ENCODE results near the gene UBE2J1.

- TF ChIP-seq, protein P1, sequence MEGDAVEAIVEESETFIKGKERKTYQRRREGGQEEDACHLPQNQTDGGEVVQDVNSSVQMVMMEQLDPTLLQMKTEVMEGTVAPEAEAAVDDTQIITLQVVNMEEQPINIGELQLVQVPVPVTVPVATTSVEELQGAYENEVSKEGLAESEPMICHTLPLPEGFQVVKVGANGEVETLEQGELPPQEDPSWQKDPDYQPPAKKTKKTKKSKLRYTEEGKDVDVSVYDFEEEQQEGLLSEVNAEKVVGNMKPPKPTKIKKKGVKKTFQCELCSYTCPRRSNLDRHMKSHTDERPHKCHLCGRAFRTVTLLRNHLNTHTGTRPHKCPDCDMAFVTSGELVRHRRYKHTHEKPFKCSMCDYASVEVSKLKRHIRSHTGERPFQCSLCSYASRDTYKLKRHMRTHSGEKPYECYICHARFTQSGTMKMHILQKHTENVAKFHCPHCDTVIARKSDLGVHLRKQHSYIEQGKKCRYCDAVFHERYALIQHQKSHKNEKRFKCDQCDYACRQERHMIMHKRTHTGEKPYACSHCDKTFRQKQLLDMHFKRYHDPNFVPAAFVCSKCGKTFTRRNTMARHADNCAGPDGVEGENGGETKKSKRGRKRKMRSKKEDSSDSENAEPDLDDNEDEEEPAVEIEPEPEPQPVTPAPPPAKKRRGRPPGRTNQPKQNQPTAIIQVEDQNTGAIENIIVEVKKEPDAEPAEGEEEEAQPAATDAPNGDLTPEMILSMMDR (IDR thresholded peaks at IDR 0.05 in 8 of 11, conservative IDR thresholded peaks at IDR 0.05 in 3 of 11): peak in 3 of 11 experiments; percentile 7 to 16 (median 16)
- TF ChIP-seq POLR2AphosphoS5 (IDR thresholded peaks at IDR 0.05): peak; percentile 95 to 98 (median 96)
These were observed at the start of gene UBE2J1 for GRCh38 chr6:89352278-89353117.

Data from spleen (tissue), 7 donors.